ENCODE data around the gene SNRPA1. TPM values are rescaled to one million over a fixed set of nuclear protein-coding genes. Genes with fewer than 3 reads are reported as not detected.

SNRPA1 gene
- total RNA-seq, 1 experiment from 2014 or later: 151 TPM

- Histone ChIP-seq H3K27ac (no peak overlapping the region), H3K36me3 (peaks cover 82% of the 10 kb centered on the region), H3K4me3 (no peak overlapping the region), H3K27me3 (no peaks in the 10 kb centered on the region), H3K4me1 (no peaks in the 10 kb centered on the region; the same call in 1 of the 2 replicates), H3K9me3 (replicated peaks) (0 out of 2 replicates have a peak, but pooled peaks cover 1% of the 10 kb centered on the region)
- no peak for DNase-seq
Observed at GRCh38 chr15:101233651-101234280, 61.3 kb downstream of the SNRPA1 start.

GRCh38 chr15:101232677-101233076 is 62.4 kb downstream of the SNRPA1 start:
- Histone ChIP-seq H3K36me3 (peaks cover 83% of the 10 kb centered on the region), H3K27me3 (no peaks in the 10 kb centered on the region), H3K9me3 (replicated peaks) (peaks cover 10% of the 10 kb centered on the region; the same call in 1 of the 2 replicates), H3K4me1 (no peaks in the 10 kb centered on the region; the same call in 1 of the 2 replicates), H3K27ac (no peak overlapping the region), H3K4me3 (no peak overlapping the region)
- no peak for DNase-seq

Other genes starting within 250 kb of the SNRPA1 start
- 82.3 and 87.1 TPM in 2 replicates for gene CHSY1, start 43.2 kb downstream of the SNRPA1 start, total RNA-seq (2014; rRNA removed; shearing (Covaris generic))
- 51.0 and 60.1 TPM in 2 replicates for gene SELENOS, start 17.8 kb downstream of the SNRPA1 start, total RNA-seq (2014; rRNA removed; shearing (Covaris generic))
- gene PCSK6, start 194.5 kb upstream of the SNRPA1 start, total RNA-seq (2014; rRNA removed; shearing (Covaris generic)): 0.13 and 0.36 TPM in 2 replicates